Keratinocyte (primary cell): ENCODE measurements around the gene ARHGEF28. TPM values are rescaled to one million over a fixed set of nuclear protein-coding genes. Genes with fewer than 3 reads are reported as not detected.
A peak's percentile ranks its signal among the peaks of the same experiment; 100 is the strongest.

Source experiments
- DNase-seq: peaks from one replicate; pipeline ENCODE4 v3.0.0-alpha.2; 2011; ENCODE audit warnings: low read depth, missing footprints, low spot score
- FAIRE-seq: peaks from 2 replicates; lab custom pipeline; 2011; peaks lifted over from hg19 to GRCh38; lab: Jason Lieb, UNC
- H2AFZ ChIP-seq: 2 replicates; pipeline ENCODE4 v1.6.0; 2012; ENCODE audit warnings: low read length, control low read depth, inconsistent platforms; ENCODE audit not compliant: control insufficient read depth
- H3K27ac ChIP-seq: 2 replicates; pipeline ENCODE4 v1.5.1; 2011; ENCODE audit warnings: low read length; ENCODE audit not compliant: control insufficient read depth, insufficient read depth
- H3K27me3 ChIP-seq: 3 replicates; pipeline ENCODE4 v1.6.0; 2011; ENCODE audit warnings: low read length; ENCODE audit not compliant: control insufficient read depth, insufficient read depth; ENCODE audit errors: extremely low read depth
- H3K36me3 ChIP-seq, 2 experiments: 2 replicates in 1 of 2; 3 replicates in 1 of 2; pipeline ENCODE4 v1.5.1; 2011; ENCODE audit warnings: low read length in 2 of 2, mild to moderate bottlenecking in 1 of 2; ENCODE audit not compliant: control insufficient read depth in 2 of 2, insufficient read depth in 2 of 2; ENCODE audit errors: extremely low read depth in 1 of 2
- H3K4me1 ChIP-seq: 3 replicates; pipeline ENCODE4 v1.5.1; 2011; ENCODE audit warnings: low read length; ENCODE audit not compliant: control insufficient read depth, insufficient read depth; ENCODE audit errors: extremely low read depth
- H3K4me2 ChIP-seq: 3 replicates; pipeline ENCODE4 v1.6.0; 2011; ENCODE audit warnings: low read depth, low read length; ENCODE audit not compliant: control insufficient read depth, insufficient read depth; ENCODE audit errors: extremely low read depth
- H3K4me3 ChIP-seq, 3 experiments: fragments of 200-600 bp in 1 of 3; sonication (generic) in 1 of 3; 2 replicates in 2 of 3; 3 replicates in 1 of 3; pipeline ENCODE4 v1.5.1; 2011 to 2016; ENCODE audit warnings: low read length in 3 of 3, mild to moderate bottlenecking in 3 of 3, control low read depth in 2 of 3, inconsistent platforms in 1 of 3, low read depth in 1 of 3, mixed read lengths in 1 of 3, mixed run types in 1 of 3, moderate library complexity in 1 of 3; ENCODE audit not compliant: control insufficient read depth in 2 of 3, insufficient read depth in 2 of 3; ENCODE audit errors: extremely low read depth in 1 of 3
- H3K79me2 ChIP-seq: 2 replicates; pipeline ENCODE4 v1.6.0; 2012; ENCODE audit warnings: low read length; ENCODE audit not compliant: control insufficient read depth, insufficient read depth
- H3K9ac ChIP-seq: 3 replicates; pipeline ENCODE4 v1.6.0; 2011; ENCODE audit warnings: low read length; ENCODE audit not compliant: control insufficient read depth, insufficient read depth; ENCODE audit errors: extremely low read depth
- H3K9me1 ChIP-seq: 3 replicates; pipeline ENCODE4 v1.6.0; 2011; ENCODE audit warnings: low read length; ENCODE audit not compliant: control insufficient read depth, insufficient read depth; ENCODE audit errors: extremely low read depth
- H3K9me3 ChIP-seq: 2 replicates; pipeline ENCODE4 v1.5.1; 2012; ENCODE audit warnings: low read depth, low read length; ENCODE audit not compliant: control insufficient read depth
- H4K20me1 ChIP-seq: 3 replicates; pipeline ENCODE4 v1.6.0; 2011; ENCODE audit warnings: low read length; ENCODE audit not compliant: control insufficient read depth, insufficient read depth; ENCODE audit errors: extremely low read depth
- EZH2 ChIP-seq: IDR thresholded peaks from one replicate; pipeline ENCODE4 v1.6.1; 2012; ENCODE audit warnings: inconsistent platforms, mild to moderate bottlenecking, low read length, moderate library complexity
- dilution Hi-C: fragments of 300-500 bp; cut with MboI; formaldehyde crosslinking; loops from one replicate; pipeline ENCODE4 v1.7.0; 2020; ENCODE audit warnings: low sequenced_read_pairs; ENCODE audit not compliant: extremely low pct_ligation_motif_present
- polyA plus RNA-seq, 5 experiments: library from polyadenylated mRNA; depleted of rRNA in 3 of 5; stranded (reverse) in 3 of 5; stranded (forward) in 1 of 5; unstranded in 1 of 5; fragments of >200 nt; gene quantifications; 1 replicate in 1 of 5; 2 replicates in 3 of 5; 3 replicates in 1 of 5; pipeline versions ENCODE4 v1.2.1 to v1.2.3, GENCODE V29; 2011 to 2012; ENCODE audit warnings: missing spikeins in 2 of 5, low read depth in 1 of 5, low replicate concordance in 1 of 5
- TF ChIP-seq, protein P1 (sequence below), 3 experiments: IDR thresholded peaks in 1 of 3; conservative IDR thresholded peaks in 1 of 3; optimal IDR thresholded peaks in 1 of 3; 2 replicates in 2 of 3; 3 replicates in 1 of 3; pipeline versions ENCODE3 to v1.5.1; 2011; ENCODE audit warnings: low read length in 3 of 3, mild to moderate bottlenecking in 3 of 3, moderate library complexity in 2 of 3, control low read depth in 1 of 3, inconsistent platforms in 1 of 3; ENCODE audit not compliant: insufficient read depth in 2 of 3; ENCODE audit errors: extremely low read depth in 1 of 3

Gene ARHGEF28
- polyA plus RNA-seq, 1 donor (not counting 4 experiments of a cell fraction or from before 2014, with no cell fraction given): 31.6 TPM

- dilution Hi-C loops: no loop called here
- no peak for FAIRE-seq
These were observed 139.0 kb downstream of the ARHGEF28 start for GRCh38 chr5:73764996-73765395.

GRCh38 chr5:73766902-73767301 is 140.9 kb downstream of the ARHGEF28 start:
- Histone ChIP-seq H4K20me1 (no peaks in the 10 kb centered on the region), H3K27ac (no peak overlapping the region), H3K4me3 (no peak overlapping the region), H3K4me2 (no peak overlapping the region), H3K9me3 (no peaks in the 10 kb centered on the region), H3K79me2 (peaks cover 50% of the 10 kb centered on the region), H3K9ac (no peak overlapping the region), H3K9me1 (peaks cover 4% of the 10 kb centered on the region), H3K27me3 (no peaks in the 10 kb centered on the region), H2AFZ (no peak overlapping the region), H3K4me1 (peaks cover 23% of the 10 kb centered on the region), H3K36me3 (peaks cover 4 to 16% of the 10 kb centered on the region in 2 experiments)
- no peak for DNase-seq
- no peak for TF ChIP-seq EZH2
- TF ChIP-seq, protein P1, sequence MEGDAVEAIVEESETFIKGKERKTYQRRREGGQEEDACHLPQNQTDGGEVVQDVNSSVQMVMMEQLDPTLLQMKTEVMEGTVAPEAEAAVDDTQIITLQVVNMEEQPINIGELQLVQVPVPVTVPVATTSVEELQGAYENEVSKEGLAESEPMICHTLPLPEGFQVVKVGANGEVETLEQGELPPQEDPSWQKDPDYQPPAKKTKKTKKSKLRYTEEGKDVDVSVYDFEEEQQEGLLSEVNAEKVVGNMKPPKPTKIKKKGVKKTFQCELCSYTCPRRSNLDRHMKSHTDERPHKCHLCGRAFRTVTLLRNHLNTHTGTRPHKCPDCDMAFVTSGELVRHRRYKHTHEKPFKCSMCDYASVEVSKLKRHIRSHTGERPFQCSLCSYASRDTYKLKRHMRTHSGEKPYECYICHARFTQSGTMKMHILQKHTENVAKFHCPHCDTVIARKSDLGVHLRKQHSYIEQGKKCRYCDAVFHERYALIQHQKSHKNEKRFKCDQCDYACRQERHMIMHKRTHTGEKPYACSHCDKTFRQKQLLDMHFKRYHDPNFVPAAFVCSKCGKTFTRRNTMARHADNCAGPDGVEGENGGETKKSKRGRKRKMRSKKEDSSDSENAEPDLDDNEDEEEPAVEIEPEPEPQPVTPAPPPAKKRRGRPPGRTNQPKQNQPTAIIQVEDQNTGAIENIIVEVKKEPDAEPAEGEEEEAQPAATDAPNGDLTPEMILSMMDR (optimal IDR thresholded peaks at IDR 0.05 in 1 of 3, IDR thresholded peaks at IDR 0.05 in 1 of 3, conservative IDR thresholded peaks at IDR 0.05 in 1 of 3; ENCODE audit: extremely low read depth in 1 of 3, insufficient read depth in 2 of 3, low read length in 3 of 3): no peak
- dilution Hi-C loops: no loop called here
- FAIRE-seq: no peak

More at GRCh38 chr5:73764996-73765395, 139.0 kb downstream of the ARHGEF28 start:
- no peak for DNase-seq
- H3K27me3 ChIP-seq: no peaks in the 10 kb centered on the region
- H3K79me2 ChIP-seq: peaks cover 54% of the 10 kb centered on the region
- TF ChIP-seq, protein P1 (optimal IDR thresholded peaks at IDR 0.05 in 1 of 3, IDR thresholded peaks at IDR 0.05 in 1 of 3, conservative IDR thresholded peaks at IDR 0.05 in 1 of 3; ENCODE audit: extremely low read depth in 1 of 3, insufficient read depth in 2 of 3, low read length in 3 of 3): no peak
- TF ChIP-seq EZH2: no peak
- no peak overlapping the region for H3K4me2 ChIP-seq
- no peaks in the 10 kb centered on the region for H4K20me1 ChIP-seq
- H3K9me1 ChIP-seq: peaks cover 3% of the 10 kb centered on the region
- peaks cover 6 to 16% of the 10 kb centered on the region in 2 experiments for H3K36me3 ChIP-seq
- H2AFZ ChIP-seq: no peak overlapping the region
- H3K9me3 ChIP-seq: no peaks in the 10 kb centered on the region
- peak overlapping the region; percentile 76 for H3K27ac ChIP-seq
- no peak overlapping the region for H3K9ac ChIP-seq
- no peak overlapping the region for H3K4me3 ChIP-seq
- H3K4me1 ChIP-seq: peaks cover 23% of the 10 kb centered on the region
